Cardiac atrium fibroblast (primary cell): ENCODE measurements around the gene IMP4. TPM values are rescaled to one million over a fixed set of nuclear protein-coding genes. Genes with fewer than 3 reads are reported as not detected.

Source experiments
- total RNA-seq: library from RNA; depleted of rRNA; stranded (reverse); fragments of >200 nt; gene quantifications from 2 replicates; pipeline ENCODE4 v1.2.3, GENCODE V29; 2015

The IMP4 gene
- total RNA-seq: 72.1 and 95.9 TPM in 2 replicates

DNA sequence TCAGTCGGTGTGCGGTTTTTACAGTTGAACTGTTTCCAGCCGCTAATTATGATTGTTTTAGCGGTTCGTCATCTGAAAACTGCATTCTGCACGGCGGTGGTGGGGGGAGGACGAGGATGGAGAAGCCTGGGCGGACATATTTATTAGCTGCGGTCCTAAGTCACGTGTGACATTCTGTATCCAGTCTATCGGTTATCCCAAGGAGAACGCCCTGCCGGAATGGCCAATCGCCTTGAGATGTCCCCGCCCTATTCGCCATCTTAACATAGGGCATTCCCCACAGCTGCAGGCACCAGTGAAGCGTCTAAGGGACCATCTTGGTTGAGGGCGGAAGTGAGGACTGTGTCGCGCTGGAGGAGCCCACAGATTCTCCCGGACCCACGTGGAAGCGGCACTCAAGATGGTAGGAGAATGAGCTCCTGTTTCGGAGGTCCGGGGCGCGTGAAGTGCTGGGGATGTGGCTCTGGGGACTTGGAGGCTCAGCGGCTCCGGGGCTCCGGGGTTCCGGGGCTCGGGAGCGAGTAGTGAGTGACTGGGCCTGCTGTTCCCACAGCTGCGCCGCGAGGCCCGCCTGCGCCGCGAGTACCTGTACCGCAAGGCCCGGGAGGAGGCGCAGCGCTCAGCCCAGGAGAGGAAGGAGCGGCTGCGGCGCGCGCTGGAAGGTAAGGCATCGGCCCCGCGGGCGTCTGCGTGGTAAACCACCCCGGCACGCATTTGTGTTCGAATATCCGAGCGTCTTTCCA lies at the start of gene IMP4:
Gene IMP4 (plus strand): TSS at position 365 of the 743 bp plus-strand sequence. CDS start 36 bp downstream, at position 401.

DNA sequence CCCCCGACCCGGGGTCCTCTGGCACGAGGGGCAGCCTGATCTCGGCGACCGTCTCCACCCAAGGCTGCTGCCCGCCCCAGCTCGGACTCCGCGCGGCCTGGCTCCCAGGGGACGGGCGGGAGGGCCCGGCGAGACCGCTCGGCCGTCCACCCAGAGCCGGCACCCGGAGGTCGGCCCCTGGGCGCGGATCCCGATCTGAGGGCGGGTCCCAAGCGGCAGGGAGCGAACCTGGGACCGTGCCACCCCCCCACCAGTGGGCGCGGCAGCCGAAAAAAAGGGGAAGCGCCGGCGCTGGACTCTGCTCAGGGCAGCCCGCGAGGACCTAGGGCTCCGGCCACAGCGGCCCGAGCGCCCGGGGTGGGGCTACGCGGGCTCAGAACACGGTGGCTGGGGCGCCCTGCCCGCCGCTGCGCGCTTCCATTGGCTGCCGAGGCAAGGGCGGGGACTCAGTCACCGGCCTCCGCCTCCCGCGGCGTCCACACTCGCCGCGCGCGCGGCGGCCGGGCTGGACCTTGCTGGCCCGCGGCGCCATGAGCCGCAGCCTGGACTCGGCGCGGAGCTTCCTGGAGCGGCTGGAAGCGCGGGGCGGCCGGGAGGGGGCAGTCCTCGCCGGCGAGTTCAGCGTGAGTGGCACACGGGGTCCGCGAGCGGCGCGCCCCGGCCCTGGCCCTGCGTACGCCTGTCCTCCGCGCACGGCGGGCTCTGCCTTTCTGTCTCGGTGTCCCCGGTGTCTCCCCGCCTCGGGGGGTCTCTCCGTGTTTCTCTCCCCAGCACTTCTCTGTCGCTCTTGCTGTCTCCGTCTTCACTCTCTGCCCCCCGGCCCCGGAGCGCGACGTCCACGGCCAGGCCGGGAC lies 13.1 kb downstream of the IMP4 start, which contains the start of gene PTPN18:
Gene PTPN18 (plus strand): TSS at position 479 of the 854 bp plus-strand sequence. CDS start 52 bp downstream, at position 531.

Other genes starting within 250 kb of the IMP4 start
- not detected in 2 replicates for gene POTEF, start 213.7 kb upstream of the IMP4 start, total RNA-seq
- 3.1 and 6.0 TPM in 2 replicates for gene CCDC74B, start 197.8 kb upstream of the IMP4 start, total RNA-seq
- gene SMPD4, start 161.3 kb upstream of the IMP4 start, total RNA-seq: 30.9 and 32.7 TPM in 2 replicates
- gene MZT2B, start 160.6 kb upstream of the IMP4 start, total RNA-seq: 158 and 171 TPM in 2 replicates
- gene TUBA3E, start 144.5 kb upstream of the IMP4 start, total RNA-seq: not detected in 2 replicates
- gene PTPN18, start 13.2 kb downstream of the IMP4 start, total RNA-seq: 15.3 and 18.0 TPM in 2 replicates
- not detected in 2 replicates for gene POTEI, start 166.4 kb downstream of the IMP4 start, total RNA-seq
- not detected in 2 replicates for gene CFC1B, start 178.3 kb downstream of the IMP4 start, total RNA-seq